ENCODE data around the gene OR6N1. TPM values are rescaled to one million over a fixed set of nuclear protein-coding genes. Genes with fewer than 3 reads are reported as not detected.

OR6N1 gene
- total and polyA plus RNA-seq, 9 of the 15 experiments (the other 6 are each of a cell fraction or from before 2014, with no cell fraction given) = 0.01 to 0.07 TPM; not detected in 7

GRCh38 chr1:158799689-158800088, 27.7 kb upstream of the OR6N1 start (continued):
- TF ChIP-seq MNT (conservative IDR thresholded peaks at IDR 0.05) = 0 out of 4 replicates have a peak, but pooled peaks of 1 of the 2 experiments have one; percentile 21
- TF ChIP-seq ID3 (CRISPR knock-in tag; IDR thresholded peaks at IDR 0.05) = no peak
- no peak for TF ChIP-seq ID3 (tag; IDR thresholded peaks at IDR 0.05)
- TF ChIP-seq DPF2 (IDR thresholded peaks at IDR 0.05) = peak; percentile 70
- TF ChIP-seq ATF7 (IDR thresholded peaks at IDR 0.05) = peak; percentile 31; the same call in 1 of the 2 replicates
- TF ChIP-seq TAF1 (IDR thresholded peaks at IDR 0.05; ENCODE audit: control insufficient read depth, extremely low read depth, insufficient read depth, low read length, severe bottlenecking) = peak; percentile 29
- TF ChIP-seq RB1 (IDR thresholded peaks at IDR 0.05; ENCODE audit: low read depth) = peak; percentile 30; the same call in 1 of the 2 replicates
- no peak for TF ChIP-seq ATF1 (CRISPR knock-in tag; IDR thresholded peaks at IDR 0.05)
- 0 out of 2 replicates have a peak, but pooled peaks have one; percentile 21 for TF ChIP-seq ATF1 (tag; IDR thresholded peaks at IDR 0.05)
- TF ChIP-seq ZNF785 (CRISPR knock-in tag; IDR thresholded peaks at IDR 0.05) = no peak
- peak in 1 of 2 experiments; percentile 87; a peak in 1 of 3 replicates for TF ChIP-seq CBX3 (IDR thresholded peaks at IDR 0.05; ENCODE audit: borderline replicate concordance in 1 of 2, low read length in 2 of 2)

Measured in K562 (cell line).